Adrenal gland (tissue), 12 donors: ENCODE measurements around the gene PTPRQ. TPM values are rescaled to one million over a fixed set of nuclear protein-coding genes. Genes with fewer than 3 reads are reported as not detected.
"Not testable (repeated sequence)": the region's sequence is repeated elsewhere in the genome, so short reads cannot be mapped to it uniquely, and the experiment has no call there.

Source experiments
- DNase-seq, 7 donors: peaks; one replicate each; pipeline ENCODE4 v3.0.0-alpha.2; 2019 to 2020
- H3K27ac ChIP-seq, 5 donors: fragments of 200-600 bp; sonication (generic) in 4 of 5; 1 replicate in 3 of 5; 2 replicates in 2 of 5; pipeline versions ENCODE4 v1.5.1 to v1.8.0; 2016 to 2020; ENCODE audit warnings: mild to moderate bottlenecking in 1 of 5
- H3K27me3 ChIP-seq: fragments of 200-600 bp; 2 replicates; pipeline ENCODE4 v1.8.0; 2021
- H3K36me3 ChIP-seq, 2 donors: fragments of 200-600 bp; replicated peaks in 1 of 2; 1 replicate in 1 of 2; 2 replicates in 1 of 2; pipeline versions ENCODE4 v1.5.1 to v1.8.0; 2018 to 2022
- H3K4me1 ChIP-seq, 2 donors: fragments of 200-600 bp; replicated peaks in 1 of 2; 1 replicate in 1 of 2; 2 replicates in 1 of 2; pipeline versions ENCODE4 v1.5.1 to v1.8.0; 2018 to 2021
- H3K4me3 ChIP-seq, 4 donors: fragments of 200-600 bp; sonication (generic) in 3 of 4; one replicate each; pipeline ENCODE4 v1.5.1; 2016 to 2018
- H3K9me3 ChIP-seq, 3 donors: fragments of 200-600 bp; sonication (generic) in 1 of 3; replicated peaks in 1 of 3; 1 replicate in 2 of 3; 2 replicates in 1 of 3; pipeline versions ENCODE4 v1.5.1 to v1.8.0; 2016 to 2021
- CTCF ChIP-seq, 6 experiments: fragments of 450-650 bp in 4 of 6; fragments of 200-600 bp in 2 of 6; sonication (generic) in 1 of 6; IDR thresholded peaks; 1 replicate in 5 of 6; 2 replicates in 1 of 6; pipeline versions ENCODE4 v1.5.1 to v1.8.0; 2016 to 2021; ENCODE audit warnings: antibody characterized with exemption in 6 of 6, mild to moderate bottlenecking in 2 of 6, moderate library complexity in 1 of 6
- POLR2A ChIP-seq, 2 donors: fragments of 450-650 bp; IDR thresholded peaks; one replicate each; pipeline ENCODE4 v1.6.1; 2017; ENCODE audit warnings: antibody characterized with exemption in 2 of 2, mild to moderate bottlenecking in 2 of 2, moderate library complexity in 1 of 2
- WGBS, 4 donors: extraction: QIAGEN DNeasy Blood & Tissue Kit in 2 of 4; methylation state at CpG; one replicate each; pipeline versions ENCODE4 v1.1.5 to v1.1.7; 2013 to 2017; 5-methylcytosine and 5-hydroxymethylcytosine counted together
- intact Hi-C, 2 donors: fragments of 100-400 bp; cut with DNase I; formaldehyde crosslinking; loops; one replicate each; pipeline versions ENCODE4 v1.14.1 to v1.15.0; 2022 to 2023
- polyA plus RNA-seq, 3 donors: library from polyadenylated mRNA; stranded (reverse); fragments of 200-250 nt in 2 of 3; fragments of 350-450 nt in 1 of 3; fragmentation: Illumina TruSeq in 1 of 3; extraction: RNeasy Lipid Tissue Mini Kit (QIAGEN cat#74804) in 1 of 3; gene quantifications; one replicate each; pipeline ENCODE4 v1.2.3, GENCODE V29; 2013 to 2014
- total RNA-seq, 9 donors: library from RNA; depleted of rRNA in 4 of 9; stranded (reverse); fragments of >200 nt in 4 of 9; fragments of 120-200 nt in 1 of 9; fragmentation: NEBNext Ultra II Directional in 1 of 9; extraction: Animal tissue kit (Norgen Biotek cat#: 25700) in 1 of 9; gene quantifications; one replicate each; pipeline versions ENCODE4 v1.1.0 to v1.2.4, GENCODE V29; 2013 to 2023
- donor health status: healthy with polysubstance abuse.
- donor health status: Bipolar disorder and iron deficiency.
- donor health status: DM: yes; HTN: yes; CAD: no.
- donor health status: DM: no; HTN: no; CAD: no.
- donor health status: DM: no; HTN: no; CAD: no.
- donor health status: DM: yes; HTN: yes; CAD: no.

Gene PTPRQ
- total and polyA plus RNA-seq, 12 donors = under 0.01 to 0.27 (median 0.13) TPM; not detected in 2

GRCh38 chr12:80445083-80445793 is 1.2 kb downstream of the PTPRQ start:
- intact Hi-C loops = no loop called here
- Histone ChIP-seq H3K27me3 (no peaks in the 10 kb centered on the region), H3K36me3 (no peaks in the 10 kb centered on the region), H3K27ac (no peak overlapping the region), H3K9me3 (no peaks in the 10 kb centered on the region), H3K4me1 (no peaks in the 10 kb centered on the region), H3K4me3 (no peak overlapping the region)
- no peak for TF ChIP-seq CTCF (IDR thresholded peaks at IDR 0.05)
- no peak for TF ChIP-seq POLR2A (IDR thresholded peaks at IDR 0.05)
- DNase-seq = no peak
- WGBS, 4 donors = 60 to 71% (median 66%) methylated on average over 5 of the region's 5 CpGs

GRCh38 chr12:80456513-80456912 is 12.5 kb downstream of the PTPRQ start:
- no peaks in the 10 kb centered on the region for H3K36me3 ChIP-seq
- intact Hi-C loops = no loop called here
- H3K27ac ChIP-seq = no peak overlapping the region
- no peak overlapping the region for H3K4me3 ChIP-seq
- H3K4me1 ChIP-seq = no peaks in the 10 kb centered on the region
- H3K27me3 ChIP-seq = no peaks in the 10 kb centered on the region
- no peaks in the 10 kb centered on the region for H3K9me3 ChIP-seq
- 34 to 56% (median 41%) methylated on average over 1 of the region's 1 CpG for WGBS, 4 donors
- TF ChIP-seq POLR2A (IDR thresholded peaks at IDR 0.05) (no peak), CTCF (IDR thresholded peaks at IDR 0.05) (no peak)
- no peak for DNase-seq

GRCh38 chr12:80460972-80461371 is 16.9 kb downstream of the PTPRQ start:
- no peaks in the 10 kb centered on the region for H3K36me3 ChIP-seq
- 54 to 72% (median 69%) methylated on average over 4 of the region's 4 CpGs for WGBS, 4 donors
- no peaks in the 10 kb centered on the region for H3K9me3 ChIP-seq
- no peak for DNase-seq
- no peak overlapping the region for H3K27ac ChIP-seq
- H3K4me3 ChIP-seq = no peak overlapping the region
- TF ChIP-seq CTCF (IDR thresholded peaks at IDR 0.05) (no peak), POLR2A (IDR thresholded peaks at IDR 0.05) (no peak)
- intact Hi-C loops = no loop called here
- H3K27me3 ChIP-seq = no peaks in the 10 kb centered on the region
- no peaks in the 10 kb centered on the region for H3K4me1 ChIP-seq

- H3K27ac ChIP-seq, intact Hi-C loops, H3K9me3 ChIP-seq, H3K4me3 ChIP-seq, H3K36me3 ChIP-seq, DNase-seq, H3K4me1 ChIP-seq, H3K27me3 ChIP-seq: not testable (repeated sequence)
- WGBS, 4 donors = 63 to 86% (median 77%) methylated on average over 8 to 18 of the region's 18 CpGs
These were observed 17.8 kb downstream of the PTPRQ start for GRCh38 chr12:80461851-80462250.

GRCh38 chr12:80469681-80470080 is 25.6 kb downstream of the PTPRQ start:
- no peaks in the 10 kb centered on the region for H3K27me3 ChIP-seq
- no peaks in the 10 kb centered on the region for H3K4me1 ChIP-seq
- no peaks in the 10 kb centered on the region for H3K36me3 ChIP-seq
- TF ChIP-seq POLR2A (IDR thresholded peaks at IDR 0.05) = no peak
- no peak for DNase-seq
- WGBS, 4 donors = 84 to 97% (median 89%) methylated on average over 1 of the region's 1 CpG
- intact Hi-C loops = loop anchor here (10.0 kb wide), 1 partner anchor 125 kb away; no protein-coding TSS in a partner anchor
- H3K9me3 ChIP-seq = no peaks in the 10 kb centered on the region
- no peak overlapping the region for H3K4me3 ChIP-seq
- H3K27ac ChIP-seq = no peak overlapping the region
